Body of pancreas (tissue), 4 donors: ENCODE results near the gene ADAMTS16. TPM values are rescaled to one million over a fixed set of nuclear protein-coding genes. Genes with fewer than 3 reads are reported as not detected.
A peak's percentile ranks its signal among the peaks of the same experiment; 100 is the strongest.

Source experiments
- ATAC-seq: fragments of 150-250 bp; one replicate; pipeline ENCODE4 v1.9.1; 2016
- DNase-seq, 4 donors: peaks; one replicate each; pipeline ENCODE4 v3.0.0-alpha.2; 2019
- H3K27ac ChIP-seq, 4 donors: fragments of 200-600 bp; sonication (generic); 1 replicate in 3 of 4; 2 replicates in 1 of 4; pipeline versions ENCODE4 v1.5.1 to v1.6.1; 2016 to 2019; ENCODE audit warnings: mild to moderate bottlenecking in 1 of 4, mixed read lengths in 1 of 4, moderate library complexity in 1 of 4
- H3K27me3 ChIP-seq, 2 donors: fragments of 200-600 bp; sonication (generic); one replicate each; pipeline ENCODE4 v1.6.0; 2016; ENCODE audit warnings: mild to moderate bottlenecking in 1 of 2
- H3K36me3 ChIP-seq, 2 donors: fragments of 200-600 bp; sonication (generic); replicated peaks in 1 of 2; 2 replicates each; pipeline ENCODE4 v1.5.1; 2016; ENCODE audit warnings: low read depth in 2 of 2; ENCODE audit not compliant: insufficient read depth in 1 of 2
- H3K4me1 ChIP-seq: fragments of 200-600 bp; sonication (generic); one replicate; pipeline ENCODE4 v1.6.0; 2016
- H3K4me3 ChIP-seq, 2 donors: fragments of 200-600 bp; sonication (generic); 1 replicate in 1 of 2; 2 replicates in 1 of 2; pipeline ENCODE4 v1.5.1; 2016 to 2019
- H3K9me3 ChIP-seq, 3 donors: fragments of 200-600 bp; sonication (generic); 1 replicate in 2 of 3; 2 replicates in 1 of 3; pipeline ENCODE4 v1.5.1; 2016
- POLR2A ChIP-seq, 3 donors: fragments of 450-650 bp; IDR thresholded peaks; one replicate each; pipeline ENCODE4 v1.6.1; 2016; ENCODE audit warnings: antibody characterized with exemption in 3 of 3, mild to moderate bottlenecking in 2 of 3
- WGBS, 2 donors: methylation state at CpG; one replicate each; pipeline ENCODE4 v1.1.5; 2017; 5-methylcytosine and 5-hydroxymethylcytosine counted together
- intact Hi-C: fragments of 100-400 bp; cut with DNase I; formaldehyde crosslinking; loops from one replicate; pipeline ENCODE4 v1.15.1; 2023
- total RNA-seq, 2 donors: library from RNA; depleted of rRNA; stranded (reverse); fragments of >200 nt; gene quantifications; one replicate each; pipeline ENCODE4 v1.1.0, GENCODE V29; 2016
- TF ChIP-seq, protein P1 (sequence below), 7 experiments: fragments of 450-650 bp in 4 of 7; fragments of 200-600 bp in 3 of 7; sonication (generic) in 3 of 7; IDR thresholded peaks; one replicate each; pipeline ENCODE4 v1.5.1; 2016 to 2019; ENCODE audit warnings: antibody characterized with exemption in 7 of 7

The ADAMTS16 gene
- total RNA-seq, 2 donors from 2014 or later: 1.8 to 5.6 TPM

DNA sequence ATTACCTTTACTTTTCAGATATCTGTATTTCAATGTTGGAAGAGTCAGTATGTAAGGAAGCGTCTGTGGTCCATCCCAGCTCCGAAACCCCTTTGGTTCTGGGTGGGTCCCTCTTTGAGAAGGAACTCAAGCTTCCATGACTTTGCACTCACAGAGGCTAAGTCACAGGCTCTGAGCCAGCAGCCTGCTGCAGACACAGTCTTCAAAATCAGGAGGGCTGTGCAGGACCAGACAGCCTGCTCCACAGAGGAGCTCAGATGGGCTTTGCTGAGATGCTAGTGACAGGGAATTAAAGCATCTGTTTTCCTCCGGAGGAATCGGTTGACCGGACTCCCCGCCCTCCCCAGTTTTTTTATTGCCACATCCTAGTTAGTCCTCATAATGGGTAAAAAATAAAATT lies 155.9 kb downstream of the ADAMTS16 start:
- intact Hi-C loops: no loop called here

DNA sequence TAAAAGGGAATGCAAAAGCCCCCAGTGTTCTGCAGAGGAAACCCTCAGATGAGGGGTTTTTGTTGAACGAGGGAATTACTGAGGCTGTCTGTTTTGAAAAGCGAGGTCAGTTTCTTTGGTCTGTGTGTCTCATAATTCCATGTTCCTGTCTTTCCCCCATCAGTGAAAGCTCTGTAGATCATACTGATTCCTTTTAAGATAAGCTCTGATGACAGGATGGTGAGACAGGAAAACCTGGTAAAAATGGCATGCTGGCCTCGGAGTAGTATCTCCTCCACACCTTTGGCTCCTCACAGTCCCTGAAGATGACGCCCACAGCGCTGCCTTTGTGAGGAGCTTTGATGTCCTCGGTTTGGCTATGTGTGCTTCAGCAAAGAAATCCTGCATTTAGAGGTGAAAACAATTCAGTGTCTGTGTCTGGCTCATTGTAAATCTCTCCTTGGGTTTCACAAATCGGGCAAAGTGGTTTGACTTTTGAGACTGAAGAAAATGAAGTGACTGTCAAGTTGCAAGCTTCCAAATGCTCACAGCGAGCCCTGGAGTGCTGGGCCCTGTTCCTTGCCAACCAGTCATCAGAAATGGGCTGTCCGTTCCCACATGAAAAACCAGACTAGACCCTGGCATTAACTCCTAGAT lies 157.4 kb downstream of the ADAMTS16 start:
- intact Hi-C loops: no loop called here
- Histone ChIP-seq H3K4me3 (no peak overlapping the region), H3K36me3 (no peaks in the 10 kb centered on the region), H3K4me1 (no peaks in the 10 kb centered on the region), H3K27me3 (no peaks in the 10 kb centered on the region), H3K9me3 (no peaks in the 10 kb centered on the region), H3K27ac (no peak overlapping the region)
- DNase-seq (no peak), ATAC-seq (no peak)
- 51 to 54% methylated on average over 8 to 9 of the region's 9 CpGs for WGBS, 2 donors
- no peak for TF ChIP-seq POLR2A (IDR thresholded peaks at IDR 0.05)
- TF ChIP-seq, protein P1, sequence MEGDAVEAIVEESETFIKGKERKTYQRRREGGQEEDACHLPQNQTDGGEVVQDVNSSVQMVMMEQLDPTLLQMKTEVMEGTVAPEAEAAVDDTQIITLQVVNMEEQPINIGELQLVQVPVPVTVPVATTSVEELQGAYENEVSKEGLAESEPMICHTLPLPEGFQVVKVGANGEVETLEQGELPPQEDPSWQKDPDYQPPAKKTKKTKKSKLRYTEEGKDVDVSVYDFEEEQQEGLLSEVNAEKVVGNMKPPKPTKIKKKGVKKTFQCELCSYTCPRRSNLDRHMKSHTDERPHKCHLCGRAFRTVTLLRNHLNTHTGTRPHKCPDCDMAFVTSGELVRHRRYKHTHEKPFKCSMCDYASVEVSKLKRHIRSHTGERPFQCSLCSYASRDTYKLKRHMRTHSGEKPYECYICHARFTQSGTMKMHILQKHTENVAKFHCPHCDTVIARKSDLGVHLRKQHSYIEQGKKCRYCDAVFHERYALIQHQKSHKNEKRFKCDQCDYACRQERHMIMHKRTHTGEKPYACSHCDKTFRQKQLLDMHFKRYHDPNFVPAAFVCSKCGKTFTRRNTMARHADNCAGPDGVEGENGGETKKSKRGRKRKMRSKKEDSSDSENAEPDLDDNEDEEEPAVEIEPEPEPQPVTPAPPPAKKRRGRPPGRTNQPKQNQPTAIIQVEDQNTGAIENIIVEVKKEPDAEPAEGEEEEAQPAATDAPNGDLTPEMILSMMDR (IDR thresholded peaks at IDR 0.05): no peak

More for the DNA sequence above, 155.9 kb downstream of the ADAMTS16 start:
- H3K27ac ChIP-seq: no peak overlapping the region
- no peak overlapping the region for H3K4me3 ChIP-seq
- no peaks in the 10 kb centered on the region for H3K9me3 ChIP-seq
- 81 to 86% methylated on average over 6 of the region's 6 CpGs for WGBS, 2 donors
- no peaks in the 10 kb centered on the region for H3K27me3 ChIP-seq
- no peaks in the 10 kb centered on the region for H3K36me3 ChIP-seq
- DNase-seq (no peak), ATAC-seq (no peak)
- no peaks in the 10 kb centered on the region for H3K4me1 ChIP-seq
- TF ChIP-seq POLR2A (IDR thresholded peaks at IDR 0.05): no peak
- TF ChIP-seq, protein P1 (IDR thresholded peaks at IDR 0.05): no peak

DNA sequence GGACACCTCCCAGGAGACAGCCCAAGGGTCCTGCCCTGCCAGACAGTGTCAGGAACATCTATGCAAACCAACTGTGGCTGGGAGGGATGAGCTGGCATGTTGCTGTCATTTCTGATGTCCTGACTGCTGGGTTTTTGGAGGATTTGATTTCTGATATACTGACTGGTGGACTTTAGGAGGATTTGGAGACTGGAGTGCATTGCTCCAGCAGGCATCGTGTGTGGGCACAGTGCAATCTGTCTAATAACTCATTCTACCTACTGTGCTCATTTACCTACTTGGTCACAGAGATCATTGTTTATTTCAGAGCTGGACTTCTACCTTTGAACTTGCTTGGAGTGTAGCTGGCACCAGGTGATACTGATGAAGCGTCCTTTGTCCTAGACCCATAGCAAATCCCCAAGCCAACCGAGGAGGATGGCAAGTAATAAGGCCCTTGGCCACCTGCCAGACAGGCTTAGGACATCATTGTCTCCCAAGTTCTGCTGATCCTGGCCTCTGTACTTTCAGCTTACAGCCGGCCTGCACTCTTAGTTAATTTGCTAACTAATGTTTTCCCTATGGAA lies 158.0 kb downstream of the ADAMTS16 start:
- no peak overlapping the region for H3K4me3 ChIP-seq
- H3K36me3 ChIP-seq: no peaks in the 10 kb centered on the region
- ATAC-seq (no peak), DNase-seq (peak in 1 of 4 donors; percentile 20)
- no peaks in the 10 kb centered on the region for H3K27me3 ChIP-seq
- 36 to 39% methylated on average over 4 of the region's 4 CpGs for WGBS, 2 donors
- H3K9me3 ChIP-seq: no peaks in the 10 kb centered on the region
- no peak overlapping the region for H3K27ac ChIP-seq
- intact Hi-C loops: no loop called here
- no peaks in the 10 kb centered on the region for H3K4me1 ChIP-seq
- TF ChIP-seq, protein P1 (IDR thresholded peaks at IDR 0.05): no peak
- TF ChIP-seq POLR2A (IDR thresholded peaks at IDR 0.05): no peak

DNA sequence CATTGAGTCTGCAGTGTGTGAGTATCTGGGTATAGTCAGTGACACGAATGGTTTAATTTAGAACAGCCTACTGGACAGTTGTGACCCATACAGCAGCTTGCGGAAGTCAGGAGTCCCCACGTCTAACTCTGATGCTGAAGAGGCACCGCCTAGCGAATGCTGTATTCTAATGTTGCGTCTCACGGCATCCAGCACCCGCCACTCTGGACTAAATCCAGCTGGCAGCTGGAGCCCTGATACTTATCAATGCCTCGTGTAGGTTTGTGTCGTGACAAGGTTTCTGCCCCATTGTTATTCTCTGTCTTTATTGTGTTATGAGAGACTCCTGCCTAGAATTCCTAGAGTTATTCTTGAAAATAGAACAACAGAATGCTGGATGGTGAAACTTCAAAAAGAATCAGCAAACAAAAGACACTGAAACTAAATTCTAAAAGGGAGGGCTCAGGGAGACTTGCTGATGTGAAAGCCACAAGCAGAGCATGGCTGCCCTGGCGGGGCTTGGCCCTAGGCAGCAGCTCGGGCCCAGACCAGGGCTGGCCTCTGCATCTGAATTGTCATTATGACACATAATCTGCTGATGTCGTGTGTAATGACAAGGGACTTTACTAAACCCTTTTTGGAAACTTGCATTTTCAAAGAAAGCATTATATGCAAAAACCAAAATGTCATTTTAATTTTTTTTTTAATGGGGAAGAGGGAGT lies 158.9 kb downstream of the ADAMTS16 start:
- Histone ChIP-seq H3K9me3 (no peaks in the 10 kb centered on the region), H3K36me3 (no peaks in the 10 kb centered on the region), H3K4me3 (no peak overlapping the region), H3K27ac (no peak overlapping the region), H3K27me3 (no peaks in the 10 kb centered on the region), H3K4me1 (no peaks in the 10 kb centered on the region)
- intact Hi-C loops: no loop called here
- no peak for TF ChIP-seq POLR2A (IDR thresholded peaks at IDR 0.05)
- TF ChIP-seq, protein P1 (IDR thresholded peaks at IDR 0.05): no peak
- WGBS, 2 donors: 66 to 67% methylated on average over 13 of the region's 13 CpGs
- DNase-seq (no peak), ATAC-seq (no peak)
